Measurements from ENCODE around the gene CCDC136. TPM values are rescaled to one million over a fixed set of nuclear protein-coding genes. Genes with fewer than 3 reads are reported as not detected.
A peak's percentile ranks its signal among the peaks of the same experiment; 100 is the strongest.

CCDC136 gene
- total RNA-seq, 2 experiments from 2014 or later = 5.6 to 8.9 TPM

DNA sequence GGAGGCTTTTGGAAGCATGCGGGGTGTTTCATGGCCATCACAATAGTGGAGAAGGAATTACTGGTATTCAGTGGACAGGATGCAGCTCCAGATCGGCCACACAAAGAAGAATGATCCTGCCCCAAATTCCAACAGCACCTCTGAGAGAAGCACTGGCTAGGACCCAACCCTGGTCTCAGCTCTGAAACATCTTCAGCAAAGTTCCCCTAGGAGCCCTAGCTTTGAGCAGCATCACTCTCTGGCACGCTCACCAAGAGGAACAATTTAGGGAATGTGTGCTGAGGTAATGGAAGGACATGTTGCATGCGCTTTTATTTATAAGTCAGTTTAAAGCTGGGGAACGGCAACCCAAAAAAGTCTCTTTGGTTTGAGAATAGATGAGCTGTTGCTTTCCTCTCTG lies 10.6 kb upstream of the CCDC136 start:
- no peak for ATAC-seq
- ChIA-PET POLR2A (no interaction called here), CTCF (no interaction called here)
- H3K4me3 Mint-ChIP-seq = no peak overlapping the region
- H3K4me1 Mint-ChIP-seq (ENCODE audit: low read depth) = peaks cover 4% of the 10 kb centered on the region
- H3K27me3 Mint-ChIP-seq (ENCODE audit: low read depth) = peaks cover 9% of the 10 kb centered on the region
- no peak overlapping the region for H3K27ac Mint-ChIP-seq
- DNase-seq = no peak
- peaks cover 14% of the 10 kb centered on the region for H3K9me3 Mint-ChIP-seq (ENCODE audit: insufficient read depth)
- H3K36me3 Mint-ChIP-seq (ENCODE audit: low read depth) = peaks cover 10% of the 10 kb centered on the region

DNA sequence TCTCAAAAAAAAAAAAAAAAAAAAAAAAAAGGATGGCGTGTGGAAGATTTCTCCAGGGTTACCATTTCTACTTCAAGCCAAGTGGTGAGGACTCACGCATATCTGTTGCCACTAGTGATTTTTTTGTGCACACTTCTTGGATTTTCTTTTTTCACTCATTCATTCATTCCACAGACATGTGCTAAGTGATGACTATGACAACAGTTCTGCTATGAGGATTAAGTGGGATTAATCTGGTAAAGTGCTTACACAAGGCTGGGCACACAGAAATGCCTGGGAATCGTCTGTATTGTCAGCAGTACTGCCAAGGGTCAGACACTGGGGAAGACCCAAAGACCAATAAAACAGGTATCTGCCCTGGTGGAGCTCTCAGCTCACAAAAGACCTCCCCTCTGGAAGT lies 9.9 kb upstream of the CCDC136 start:
- POLR2A ChIA-PET = no interaction called here
- Mint-ChIP-seq H3K27me3 (ENCODE audit: low read depth) (peaks cover 9% of the 10 kb centered on the region), H3K4me3 (no peak overlapping the region), H3K27ac (no peak overlapping the region), H3K9me3 (ENCODE audit: insufficient read depth) (peaks cover 14% of the 10 kb centered on the region), H3K36me3 (ENCODE audit: low read depth) (peaks cover 7% of the 10 kb centered on the region), H3K4me1 (ENCODE audit: low read depth) (peaks cover 4% of the 10 kb centered on the region)
- CTCF ChIA-PET = interaction anchor here (1.2 kb wide), 1 partner anchor 102 kb away, joined by 3 read pairs; no protein-coding TSS in a partner anchor
- no peak for ATAC-seq
- DNase-seq = no peak

DNA sequence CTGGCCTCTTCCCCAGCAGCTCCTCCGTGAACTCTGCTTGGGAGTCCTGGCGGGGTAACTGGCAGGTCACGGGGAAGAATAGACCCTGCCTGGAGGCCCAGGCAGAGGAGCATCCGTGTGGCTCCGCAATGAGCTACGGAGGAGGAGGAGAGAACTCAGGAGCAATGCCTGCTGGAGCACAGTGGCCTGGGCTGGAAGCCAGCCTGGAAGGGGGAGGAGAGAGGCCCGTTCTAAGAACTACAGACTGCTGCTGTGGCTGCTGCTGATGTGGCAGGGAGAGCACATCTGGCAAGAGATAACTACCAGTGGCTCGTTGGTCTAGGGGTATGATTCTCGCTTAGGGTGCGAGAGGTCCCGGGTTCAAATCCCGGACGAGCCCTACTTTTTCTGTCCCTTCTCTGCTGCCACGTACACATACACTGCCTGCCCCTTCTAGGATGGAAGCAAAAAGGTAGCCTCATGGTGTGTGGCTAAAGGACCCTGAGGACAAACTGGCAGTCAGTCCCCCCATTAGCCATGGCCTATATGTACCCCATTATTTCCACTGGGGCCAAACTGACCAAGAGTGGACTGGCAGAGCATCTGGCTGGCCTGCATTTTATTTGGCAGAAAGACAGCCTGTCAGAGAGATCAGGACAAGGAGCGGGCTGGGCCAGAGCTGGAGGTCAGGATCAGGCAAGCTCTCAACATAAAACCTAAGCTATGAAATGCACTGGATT lies 8.5 kb upstream of the CCDC136 start:
- Mint-ChIP-seq H3K4me1 (ENCODE audit: low read depth) (no peaks in the 10 kb centered on the region), H3K27me3 (ENCODE audit: low read depth) (peaks cover 13% of the 10 kb centered on the region), H3K36me3 (ENCODE audit: low read depth) (no peaks in the 10 kb centered on the region), H3K4me3 (no peak overlapping the region), H3K27ac (no peak overlapping the region), H3K9me3 (ENCODE audit: insufficient read depth) (peaks cover under 1% of the 10 kb centered on the region)
- DNase-seq = no peak
- CTCF ChIA-PET = no interaction called here
- POLR2A ChIA-PET = no interaction called here
- ATAC-seq = no peak

DNA sequence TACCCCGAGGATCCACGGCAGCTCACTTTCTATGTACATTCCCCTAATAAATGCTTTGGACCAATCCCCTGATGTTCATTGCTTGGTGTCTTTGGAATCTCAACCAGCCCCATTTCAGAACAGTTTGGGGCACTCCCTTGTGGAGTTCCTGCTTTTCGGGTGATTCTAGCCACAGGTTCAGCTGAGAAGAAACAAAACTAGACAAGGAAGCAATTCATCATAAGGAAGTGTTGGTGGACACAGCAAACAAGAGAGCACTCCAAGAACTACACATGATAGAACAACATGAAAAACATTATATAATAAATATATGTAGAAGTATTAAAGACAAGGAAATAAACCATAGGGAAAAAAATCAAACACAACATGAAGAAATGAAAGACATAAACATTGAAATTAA lies 6.0 kb upstream of the CCDC136 start:
- H3K36me3 Mint-ChIP-seq (ENCODE audit: low read depth) = no peaks in the 10 kb centered on the region
- peaks cover 5% of the 10 kb centered on the region for H3K4me1 Mint-ChIP-seq (ENCODE audit: low read depth)
- H3K9me3 Mint-ChIP-seq (ENCODE audit: insufficient read depth) = no peaks in the 10 kb centered on the region
- POLR2A ChIA-PET = interaction anchor here (0.7 to 1.1 kb wide), 2 partner anchors 30 to 47 kb away, joined by 3 read pairs; no protein-coding TSS in a partner anchor
- DNase-seq (no peak), ATAC-seq (no peak)
- CTCF ChIA-PET = no interaction called here
- H3K4me3 Mint-ChIP-seq = no peak overlapping the region
- no peak overlapping the region for H3K27ac Mint-ChIP-seq
- peaks cover 28% of the 10 kb centered on the region for H3K27me3 Mint-ChIP-seq (ENCODE audit: low read depth)

DNA sequence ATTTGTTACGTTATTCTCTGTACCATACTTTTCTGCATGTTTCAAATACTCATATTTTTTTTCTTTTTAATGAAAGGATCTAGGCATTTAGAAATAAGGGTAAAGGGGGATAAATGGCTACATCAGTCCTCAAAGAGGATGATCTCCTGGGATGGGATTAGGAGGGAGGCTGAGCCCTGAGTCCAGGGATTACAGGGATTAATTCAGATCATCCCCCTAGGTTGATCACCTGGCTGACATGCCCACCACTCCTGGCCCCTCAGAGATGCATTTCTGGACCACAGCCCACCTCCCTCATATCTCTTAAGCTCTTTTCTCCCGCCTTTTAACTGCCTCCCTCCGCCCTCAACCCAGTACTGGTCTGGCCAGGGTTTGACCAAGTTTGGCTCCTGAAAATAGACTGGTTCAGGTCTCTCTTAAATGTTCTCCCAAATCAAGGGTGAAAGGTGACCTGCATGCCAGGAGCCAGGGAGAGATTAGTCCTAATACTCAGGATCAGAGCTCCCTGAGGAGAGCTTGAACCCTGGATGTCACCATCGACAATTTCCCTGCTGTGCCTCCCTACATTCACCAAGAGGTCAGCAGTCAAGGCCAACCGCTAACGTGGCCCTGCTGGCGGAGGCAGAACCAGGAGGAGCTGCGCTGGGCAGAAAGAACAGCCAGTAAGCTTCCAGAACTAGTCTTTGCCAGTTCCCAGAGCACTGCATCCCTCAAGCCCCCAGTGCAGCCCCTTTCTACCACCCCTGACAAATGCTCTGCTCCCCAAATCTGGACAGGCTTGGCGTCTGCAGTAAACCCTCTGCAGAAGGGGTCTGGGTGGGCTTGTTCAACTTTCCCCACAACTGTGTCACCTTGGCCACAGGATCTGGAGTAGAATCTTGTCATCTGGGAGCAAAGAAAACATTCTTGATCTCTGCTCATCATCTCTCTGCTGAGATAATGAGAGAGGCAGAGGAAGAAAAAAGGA lies 3.0 kb upstream of the CCDC136 start:
- H3K4me1 Mint-ChIP-seq (ENCODE audit: low read depth) = peaks cover 14% of the 10 kb centered on the region

DNA sequence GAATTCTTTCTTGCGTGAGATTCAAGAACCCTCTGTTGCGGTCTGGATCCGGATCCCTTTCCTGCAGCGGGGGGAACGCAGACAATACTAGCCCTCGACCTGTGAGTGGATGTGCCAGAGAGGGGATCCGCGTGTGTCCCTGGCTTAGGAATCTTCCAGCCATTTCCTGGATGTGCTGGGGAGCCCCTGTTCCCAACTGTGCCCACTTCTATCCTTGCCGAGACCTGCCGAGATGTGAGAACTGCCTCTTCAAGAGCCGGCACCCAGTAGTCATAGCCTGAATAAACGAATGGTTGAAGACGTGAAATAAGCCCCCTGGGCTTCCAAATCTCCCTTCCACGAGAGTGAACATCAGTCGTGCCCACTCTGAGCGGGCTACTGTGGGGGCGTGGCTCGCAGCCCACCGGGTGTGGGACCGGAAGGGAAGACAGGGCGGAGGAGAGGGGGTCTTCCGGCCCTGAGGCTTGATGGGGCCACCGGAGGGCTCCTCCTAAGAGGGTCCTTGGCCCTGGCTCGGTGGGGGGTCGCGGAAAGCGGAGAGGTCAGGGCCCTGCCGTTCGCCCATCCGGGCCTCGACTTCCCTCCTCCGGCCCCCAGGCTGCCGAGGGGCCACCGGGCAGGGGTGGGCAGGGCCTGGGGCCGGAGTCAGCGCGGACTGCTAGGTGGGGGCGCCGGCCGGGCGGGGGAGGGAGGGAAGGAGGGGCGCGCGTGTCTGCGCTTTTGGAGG lies 1.3 kb upstream of the CCDC136 start:
- Mint-ChIP-seq H3K27me3 (ENCODE audit: low read depth) (peaks cover 23% of the 10 kb centered on the region), H3K27ac (peak overlapping the region; percentile 48), H3K9me3 (ENCODE audit: insufficient read depth) (no peaks in the 10 kb centered on the region), H3K4me3 (peak overlapping the region; percentile 63), H3K4me1 (ENCODE audit: low read depth) (peaks cover 16% of the 10 kb centered on the region), H3K36me3 (ENCODE audit: low read depth) (no peaks in the 10 kb centered on the region)
- ATAC-seq = peak; percentile 16
- ChIA-PET CTCF (interaction anchor here (1.7 kb wide), 1 partner anchor 93 kb away, joined by 6 read pairs; no protein-coding TSS in a partner anchor), POLR2A (interaction anchor here (0.9 kb wide), 1 partner anchor 11 kb away, joined by 4 read pairs; no protein-coding TSS in a partner anchor)
- DNase-seq = no peak

More for the DNA sequence above, 3.0 kb upstream of the CCDC136 start:
- ChIA-PET POLR2A (no interaction called here), CTCF (no interaction called here)
- Mint-ChIP-seq H3K9me3 (ENCODE audit: insufficient read depth) (no peaks in the 10 kb centered on the region), H3K27ac (no peak overlapping the region), H3K36me3 (ENCODE audit: low read depth) (no peaks in the 10 kb centered on the region), H3K27me3 (ENCODE audit: low read depth) (peaks cover 28% of the 10 kb centered on the region), H3K4me3 (no peak overlapping the region)
- DNase-seq (no peak), ATAC-seq (no peak)

DNA sequence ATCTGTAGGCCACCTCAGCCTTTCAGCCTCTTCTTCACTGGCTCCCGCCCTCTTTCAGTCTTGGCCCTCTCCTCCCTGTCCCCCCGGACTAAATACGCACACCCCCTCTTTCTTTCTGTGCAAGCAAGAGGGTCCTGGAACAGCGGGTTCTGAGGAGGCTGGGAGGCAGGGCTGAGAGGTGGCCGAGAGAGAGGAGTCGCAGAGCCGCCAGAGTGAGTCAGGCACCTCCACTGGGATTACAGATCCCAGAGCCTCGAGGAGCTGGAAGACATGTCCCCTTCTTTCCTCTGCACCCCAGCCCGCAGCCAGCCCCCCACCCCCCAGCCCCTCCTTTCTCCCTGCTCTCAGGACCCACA lies 182 bp downstream of the CCDC136 start:
- Mint-ChIP-seq H3K4me3 (peak overlapping the region; percentile 81), H3K27ac (no peak overlapping the region), H3K4me1 (ENCODE audit: low read depth) (peaks cover 16% of the 10 kb centered on the region), H3K36me3 (ENCODE audit: low read depth) (no peaks in the 10 kb centered on the region), H3K27me3 (ENCODE audit: low read depth) (peaks cover 21% of the 10 kb centered on the region), H3K9me3 (ENCODE audit: insufficient read depth) (no peaks in the 10 kb centered on the region)
- no peak for ATAC-seq
- ChIA-PET POLR2A (interaction anchor here (0.6 kb wide), 1 partner anchor 87 kb away, joined by 3 read pairs; no protein-coding TSS in a partner anchor), CTCF (interaction anchor here (1.7 kb wide), 1 partner anchor 92 kb away, joined by 6 read pairs; no protein-coding TSS in a partner anchor)
- DNase-seq = no peak

DNA sequence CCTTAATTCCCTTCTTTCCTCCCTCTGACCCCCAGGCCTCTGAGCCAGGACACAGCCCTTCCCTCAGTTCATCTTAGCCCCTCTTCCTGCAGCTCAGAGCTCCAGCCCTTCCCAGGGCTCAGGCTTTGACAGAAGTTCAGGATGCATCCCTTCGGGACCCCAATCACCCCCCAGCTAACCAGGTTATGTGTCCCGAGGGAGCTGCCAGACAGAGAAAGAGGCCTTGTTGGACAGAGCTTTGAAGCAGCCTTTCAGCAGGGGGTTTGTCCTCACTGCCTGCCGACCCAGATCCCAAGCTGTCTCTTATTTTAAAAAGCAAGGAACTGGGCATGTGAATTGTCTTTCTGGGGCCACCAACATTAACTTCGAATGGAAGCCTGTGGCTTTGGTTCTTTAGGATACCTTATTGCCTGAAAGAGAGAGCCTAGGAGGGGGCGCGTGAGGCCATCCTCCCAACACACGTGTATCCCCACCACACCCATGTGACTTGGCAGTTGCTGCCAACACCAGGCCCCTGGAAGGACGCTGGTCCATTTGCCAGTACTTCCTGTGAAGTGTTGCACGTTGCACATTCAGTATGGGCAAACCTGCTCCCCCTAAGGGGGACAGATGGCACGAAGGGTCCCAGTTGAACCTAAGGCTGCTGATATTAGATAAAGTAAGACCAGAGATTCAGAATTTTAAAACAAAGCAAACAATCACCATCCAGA lies 858 bp downstream of the CCDC136 start:
- Mint-ChIP-seq H3K27ac (no peak overlapping the region), H3K36me3 (ENCODE audit: low read depth) (no peaks in the 10 kb centered on the region), H3K9me3 (ENCODE audit: insufficient read depth) (no peaks in the 10 kb centered on the region), H3K4me3 (peak overlapping the region; percentile 26), H3K4me1 (ENCODE audit: low read depth) (peaks cover 16% of the 10 kb centered on the region), H3K27me3 (ENCODE audit: low read depth) (peaks cover 18% of the 10 kb centered on the region)
- DNase-seq (no peak), ATAC-seq (no peak)
- ChIA-PET CTCF (no interaction called here), POLR2A (interaction anchor here (0.6 kb wide), 1 partner anchor 87 kb away, joined by 3 read pairs; no protein-coding TSS in a partner anchor)

DNA sequence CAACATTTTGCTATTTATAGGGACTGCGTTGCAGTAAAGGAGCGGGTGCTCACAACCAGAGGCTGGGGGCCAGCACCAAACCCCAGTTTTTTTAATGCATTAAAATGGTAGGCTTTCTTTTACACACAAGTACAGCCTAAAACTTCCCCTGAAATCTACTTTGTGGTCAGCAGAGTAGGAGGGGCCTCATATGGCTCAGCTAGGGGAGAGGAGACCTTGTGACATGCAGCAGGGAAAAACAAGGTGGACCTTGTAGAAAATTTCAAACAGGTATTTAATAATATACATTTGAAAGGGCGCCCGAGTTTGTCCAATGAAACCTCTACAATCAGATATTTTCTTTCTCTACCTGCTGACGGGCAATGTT lies 1.4 kb downstream of the CCDC136 start:
- H3K4me1 Mint-ChIP-seq (ENCODE audit: low read depth) = peaks cover 16% of the 10 kb centered on the region
- ATAC-seq (no peak), DNase-seq (no peak)
- no peak overlapping the region for H3K27ac Mint-ChIP-seq
- CTCF ChIA-PET = interaction anchor here (1.6 kb wide), 1 partner anchor 88 kb away, joined by 3 read pairs; no protein-coding TSS in a partner anchor
- H3K36me3 Mint-ChIP-seq (ENCODE audit: low read depth) = no peaks in the 10 kb centered on the region
- H3K27me3 Mint-ChIP-seq (ENCODE audit: low read depth) = peaks cover 18% of the 10 kb centered on the region
- H3K4me3 Mint-ChIP-seq = no peak overlapping the region
- POLR2A ChIA-PET = no interaction called here
- no peaks in the 10 kb centered on the region for H3K9me3 Mint-ChIP-seq (ENCODE audit: insufficient read depth)

DNA sequence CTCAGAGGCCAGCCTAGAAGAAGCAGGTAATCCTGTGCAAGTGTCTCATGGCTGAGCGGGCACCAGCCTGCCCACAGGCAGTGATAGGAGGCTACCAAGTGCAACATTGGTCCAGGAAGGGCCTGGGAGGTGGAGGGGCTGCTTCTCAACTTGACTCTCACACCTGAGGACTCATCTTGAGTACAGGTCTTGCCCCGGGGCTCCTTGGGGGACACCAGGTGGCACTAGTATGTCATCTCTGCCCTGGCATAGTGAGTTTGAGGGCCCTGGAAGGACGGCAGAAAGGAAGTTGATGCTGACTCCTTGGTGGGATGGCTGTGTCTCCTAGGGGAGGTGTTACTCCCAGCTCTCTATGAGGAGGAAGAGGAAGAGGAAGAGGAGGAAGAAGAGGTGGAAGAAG lies 2.3 kb downstream of the CCDC136 start:
- H3K9me3 Mint-ChIP-seq (ENCODE audit: insufficient read depth) = no peaks in the 10 kb centered on the region
- H3K4me3 Mint-ChIP-seq = no peak overlapping the region
- peaks cover 16% of the 10 kb centered on the region for H3K4me1 Mint-ChIP-seq (ENCODE audit: low read depth)
- DNase-seq = peak; percentile 54
- no peaks in the 10 kb centered on the region for H3K36me3 Mint-ChIP-seq (ENCODE audit: low read depth)
- ChIA-PET CTCF (interaction anchor here (0.7 to 1.6 kb wide), 5 partner anchors 10 to 298 kb away, joined by 3 to 8 read pairs (median 3); partner anchors contain the start of gene ATP6V1F), POLR2A (no interaction called here)
- peaks cover 13% of the 10 kb centered on the region for H3K27me3 Mint-ChIP-seq (ENCODE audit: low read depth)
- ATAC-seq = no peak
- H3K27ac Mint-ChIP-seq = no peak overlapping the region

DNA sequence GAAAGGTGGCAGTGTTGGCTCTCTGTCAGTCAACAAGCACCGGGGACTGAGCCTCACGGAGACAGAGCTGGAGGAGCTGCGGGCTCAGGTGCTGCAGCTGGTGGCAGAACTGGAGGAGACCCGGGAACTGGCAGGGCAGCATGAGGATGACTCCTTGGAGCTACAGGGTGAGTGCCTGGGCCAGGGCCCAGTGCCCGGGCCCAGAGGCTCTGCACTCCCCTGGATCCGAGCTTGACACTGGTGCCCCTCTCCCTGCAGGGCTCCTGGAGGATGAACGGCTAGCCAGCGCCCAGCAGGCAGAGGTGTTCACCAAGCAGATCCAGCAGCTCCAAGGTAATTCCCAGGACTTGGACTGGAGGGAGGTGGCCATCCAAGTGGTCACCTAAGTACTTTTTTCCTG lies 2.7 kb downstream of the CCDC136 start:
- no peak for DNase-seq
- Mint-ChIP-seq H3K27me3 (ENCODE audit: low read depth) (peaks cover 9% of the 10 kb centered on the region), H3K27ac (no peak overlapping the region), H3K9me3 (ENCODE audit: insufficient read depth) (no peaks in the 10 kb centered on the region), H3K4me1 (ENCODE audit: low read depth) (peaks cover 16% of the 10 kb centered on the region), H3K4me3 (no peak overlapping the region), H3K36me3 (ENCODE audit: low read depth) (no peaks in the 10 kb centered on the region)
- POLR2A ChIA-PET = no interaction called here
- CTCF ChIA-PET = interaction anchor here (0.7 to 1.6 kb wide), 5 partner anchors 10 to 297 kb away, joined by 3 to 8 read pairs (median 3); partner anchors contain the start of gene ATP6V1F
- ATAC-seq = no peak

All from activated CD8-positive, alpha-beta T cell treated with anti-CD3 and anti-CD28 coated beads, Interleukin-2, amount 10 ng/mL, durations not matched to agents 7 days and 5 days (primary cell).